ENCODE results near the gene LRIG2. TPM values are rescaled to one million over a fixed set of nuclear protein-coding genes. Genes with fewer than 3 reads are reported as not detected.

Gene LRIG2
- total RNA-seq, 4 donors from 2014 or later, result 9.4 to 43.7 (median 27.2) TPM

DNA sequence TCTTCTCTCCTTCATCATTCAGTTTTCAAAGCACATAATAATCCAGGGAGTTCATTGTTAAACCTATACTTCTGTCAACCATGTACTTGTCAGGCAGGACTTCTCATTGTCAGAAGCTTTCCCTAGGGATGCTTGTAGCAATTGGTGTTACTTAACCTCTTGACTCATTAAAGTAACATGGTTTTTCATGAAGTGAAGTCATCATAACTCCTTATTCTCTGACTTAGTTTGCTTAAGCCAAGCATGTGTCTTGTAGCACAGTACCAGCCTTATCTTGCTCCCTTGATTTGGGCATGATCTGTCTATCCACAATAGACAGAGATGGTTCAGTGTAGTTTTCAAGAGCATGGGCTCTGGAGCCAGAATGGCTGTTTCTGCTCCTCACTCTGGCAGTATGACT, 45.3 kb downstream of the LRIG2 start:
- no peak for DNase-seq
- no peak overlapping the region for H3K4me3 ChIP-seq
- peaks cover 0 to 82% (median 39%) of the 10 kb centered on the region in 4 donors for H3K36me3 ChIP-seq
- no peaks in the 10 kb centered on the region for H3K27me3 ChIP-seq
- no peak overlapping the region for H3K27ac ChIP-seq
- TF ChIP-seq, protein P1, sequence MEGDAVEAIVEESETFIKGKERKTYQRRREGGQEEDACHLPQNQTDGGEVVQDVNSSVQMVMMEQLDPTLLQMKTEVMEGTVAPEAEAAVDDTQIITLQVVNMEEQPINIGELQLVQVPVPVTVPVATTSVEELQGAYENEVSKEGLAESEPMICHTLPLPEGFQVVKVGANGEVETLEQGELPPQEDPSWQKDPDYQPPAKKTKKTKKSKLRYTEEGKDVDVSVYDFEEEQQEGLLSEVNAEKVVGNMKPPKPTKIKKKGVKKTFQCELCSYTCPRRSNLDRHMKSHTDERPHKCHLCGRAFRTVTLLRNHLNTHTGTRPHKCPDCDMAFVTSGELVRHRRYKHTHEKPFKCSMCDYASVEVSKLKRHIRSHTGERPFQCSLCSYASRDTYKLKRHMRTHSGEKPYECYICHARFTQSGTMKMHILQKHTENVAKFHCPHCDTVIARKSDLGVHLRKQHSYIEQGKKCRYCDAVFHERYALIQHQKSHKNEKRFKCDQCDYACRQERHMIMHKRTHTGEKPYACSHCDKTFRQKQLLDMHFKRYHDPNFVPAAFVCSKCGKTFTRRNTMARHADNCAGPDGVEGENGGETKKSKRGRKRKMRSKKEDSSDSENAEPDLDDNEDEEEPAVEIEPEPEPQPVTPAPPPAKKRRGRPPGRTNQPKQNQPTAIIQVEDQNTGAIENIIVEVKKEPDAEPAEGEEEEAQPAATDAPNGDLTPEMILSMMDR (IDR thresholded peaks at IDR 0.05), result no peak
- intact Hi-C loops (cut with DNase I; ENCODE audit: low total_unique reads), result no loop called here
- H3K9me3 ChIP-seq, result no peaks in the 10 kb centered on the region
- in situ Hi-C loops (cut with MboI; ENCODE audit: low pct_ligation_motif_present in 1 of 4, low pct_unique_long_range_greater_than_20kb in 1 of 4, low sequenced_read_pairs in 3 of 4), result loop anchor here in 1 of 4 donors (25.0 kb wide), 1 partner anchor 569 kb away; no protein-coding TSS in a partner anchor
- H3K4me1 ChIP-seq, result no peaks in the 10 kb centered on the region

DNA sequence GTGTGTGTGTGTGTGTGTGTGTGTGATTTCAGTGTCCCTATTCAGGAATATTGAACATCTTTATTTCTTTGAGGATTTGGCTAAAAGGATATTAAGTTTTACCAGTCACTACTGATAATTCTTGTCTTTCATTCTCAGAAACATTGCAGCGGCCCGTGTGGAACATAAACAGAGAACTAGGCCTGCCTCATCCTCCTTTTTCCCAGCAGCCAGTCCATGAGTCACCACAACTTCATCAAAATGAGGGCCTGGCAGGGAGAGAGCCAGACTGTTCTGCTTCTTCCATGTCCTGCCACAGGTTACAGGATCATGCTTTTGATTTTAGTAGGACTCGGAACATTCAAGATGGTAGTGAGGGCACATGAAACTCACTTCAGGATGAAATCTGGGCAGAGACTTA, 50.7 kb downstream of the LRIG2 start:
- intact Hi-C loops (cut with DNase I; ENCODE audit: low total_unique reads), result no loop called here
- WGBS, 2 donors (ENCODE audit: low coverage in 1 of 2), result 67 to 90% methylated on average over 3 of the region's 3 CpGs

DNA sequence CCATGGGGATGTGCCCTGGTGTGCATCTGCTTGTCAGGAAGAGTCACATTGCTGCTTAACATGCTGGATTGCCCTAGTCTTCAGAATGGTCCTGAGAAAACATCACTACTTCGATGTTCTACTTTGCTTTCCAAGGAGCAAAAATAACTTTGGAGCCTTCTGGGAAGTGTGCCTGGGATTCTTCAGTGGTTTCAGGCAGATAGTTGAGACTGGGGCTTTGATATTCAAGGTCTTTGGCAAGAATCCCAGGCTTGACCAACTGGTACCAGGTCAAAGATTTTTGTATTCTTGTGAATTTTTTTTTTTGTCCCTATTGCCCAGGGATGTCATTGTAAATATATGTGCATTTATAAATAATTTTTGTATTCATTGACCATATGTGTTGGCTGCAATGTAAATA, 51.4 kb downstream of the LRIG2 start:
- Histone ChIP-seq H3K4me3 (no peak overlapping the region), H3K36me3 (peaks cover 0 to 52% (median 25%) of the 10 kb centered on the region in 4 donors), H3K27me3 (no peaks in the 10 kb centered on the region), H3K4me1 (peaks cover 0 to 10% (median 0%) of the 10 kb centered on the region in 4 donors), H3K9me3 (no peaks in the 10 kb centered on the region), H3K27ac (peak overlapping the region in 3 of 4 donors; percentile 9 to 48 (median 26))
- no peak for TF ChIP-seq EP300 (IDR thresholded peaks at IDR 0.05; ENCODE audit: low read depth)
- TF ChIP-seq POLR2A (IDR thresholded peaks at IDR 0.05), result no peak
- TF ChIP-seq POLR2AphosphoS5 (IDR thresholded peaks at IDR 0.05), result no peak
- TF ChIP-seq, protein P1 (IDR thresholded peaks at IDR 0.05), result no peak
- in situ Hi-C loops (cut with MboI; ENCODE audit: low pct_ligation_motif_present in 1 of 4, low pct_unique_long_range_greater_than_20kb in 1 of 4, low sequenced_read_pairs in 3 of 4) (loop anchor here in 1 of 4 donors (25.0 kb wide), 1 partner anchor 563 kb away; no protein-coding TSS in a partner anchor), intact Hi-C loops (cut with DNase I; ENCODE audit: low total_unique reads) (no loop called here)
- DNase-seq, result no peak
- 73% methylated on average over 1 of the region's 1 CpG; no CpG with 5 or more reads in 1 of the 2 donors for WGBS, 2 donors (ENCODE audit: low coverage in 1 of 2)

More for the DNA sequence above, 50.7 kb downstream of the LRIG2 start:
- peak overlapping the region in 3 of 4 donors; percentile 9 to 48 (median 26) for H3K27ac ChIP-seq
- TF ChIP-seq POLR2AphosphoS5 (IDR thresholded peaks at IDR 0.05), result no peak
- TF ChIP-seq POLR2A (IDR thresholded peaks at IDR 0.05), result no peak
- TF ChIP-seq, protein P1 (IDR thresholded peaks at IDR 0.05), result no peak
- no peak for TF ChIP-seq EP300 (IDR thresholded peaks at IDR 0.05; ENCODE audit: low read depth)
- no peaks in the 10 kb centered on the region for H3K9me3 ChIP-seq
- no peak overlapping the region for H3K4me3 ChIP-seq
- no peaks in the 10 kb centered on the region for H3K27me3 ChIP-seq
- peaks cover 0 to 10% (median 0%) of the 10 kb centered on the region in 4 donors for H3K4me1 ChIP-seq
- in situ Hi-C loops (cut with MboI; ENCODE audit: low pct_ligation_motif_present in 1 of 4, low pct_unique_long_range_greater_than_20kb in 1 of 4, low sequenced_read_pairs in 3 of 4), result loop anchor here in 1 of 4 donors (25.0 kb wide), 1 partner anchor 564 kb away; no protein-coding TSS in a partner anchor
- DNase-seq, result no peak
- peaks cover 0 to 58% (median 28%) of the 10 kb centered on the region in 4 donors for H3K36me3 ChIP-seq

DNA sequence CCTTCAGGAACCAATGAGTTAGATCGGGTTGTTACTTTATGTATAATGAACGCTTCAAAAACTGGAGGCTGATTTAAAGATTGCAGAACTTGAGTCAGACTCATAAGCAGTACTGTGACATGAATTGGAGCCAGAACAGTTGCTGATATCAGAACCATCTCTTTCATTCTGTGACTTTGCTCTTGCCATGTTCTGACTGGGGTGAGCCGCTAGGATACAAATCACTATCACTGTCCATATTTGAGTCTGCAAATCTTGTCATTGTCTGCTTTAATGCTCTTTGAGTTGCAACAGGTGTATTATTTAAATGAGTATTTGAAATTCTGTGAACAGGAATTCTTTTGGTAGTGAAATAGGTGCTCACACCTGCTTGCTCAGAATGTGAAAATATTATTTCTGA, 52.5 kb downstream of the LRIG2 start:
- Histone ChIP-seq H3K27me3 (no peaks in the 10 kb centered on the region), H3K27ac (no peak overlapping the region), H3K4me3 (no peak overlapping the region), H3K4me1 (peaks cover 0 to 10% (median 0%) of the 10 kb centered on the region in 4 donors), H3K9me3 (no peaks in the 10 kb centered on the region), H3K36me3 (peaks cover 0 to 42% (median 20%) of the 10 kb centered on the region in 4 donors)
- intact Hi-C loops (cut with DNase I; ENCODE audit: low total_unique reads), result no loop called here
- DNase-seq, result no peak
- TF ChIP-seq, protein P1 (IDR thresholded peaks at IDR 0.05), result no peak
- TF ChIP-seq POLR2A (IDR thresholded peaks at IDR 0.05) (no peak), POLR2AphosphoS5 (IDR thresholded peaks at IDR 0.05) (no peak), EP300 (IDR thresholded peaks at IDR 0.05; ENCODE audit: low read depth) (no peak)
- in situ Hi-C loops (cut with MboI; ENCODE audit: low pct_ligation_motif_present in 1 of 4, low pct_unique_long_range_greater_than_20kb in 1 of 4, low sequenced_read_pairs in 3 of 4), result loop anchor here in 3 of 4 donors (25.0 kb wide), 2 partner anchors 262 to 687 kb away; partner anchors contain the start of genes MAGI3 (in 3 of the 3) and RSBN1 (in 1 of the 3)
- WGBS, 2 donors (ENCODE audit: low coverage in 1 of 2), result 80 to 97% methylated on average over 3 of the region's 3 CpGs

All from transverse colon (tissue), 4 donors.